GM23248 (cell line): Measurements from ENCODE around the gene DNA2. TPM values are rescaled to one million over a fixed set of nuclear protein-coding genes. Genes with fewer than 3 reads are reported as not detected.

Source experiments
- DNase-seq: peaks from one replicate; pipeline ENCODE4 v3.0.0-alpha.2; 2015
- H2AFZ ChIP-seq: fragments of 200-600 bp; sonication (generic); 2 replicates; pipeline ENCODE4 v1.6.1; 2016; ENCODE audit warnings: antibody characterized with exemption
- H3F3A ChIP-seq: fragments of 200-600 bp; sonication (generic); 2 replicates; pipeline ENCODE4 v1.6.1; 2016; ENCODE audit warnings: mild to moderate bottlenecking, antibody characterized with exemption, mixed run types; ENCODE audit not compliant: insufficient read depth
- H3K27ac ChIP-seq: fragments of 200-600 bp; sonication (generic); 2 replicates; pipeline ENCODE4 v1.5.1; 2016; ENCODE audit warnings: mild to moderate bottlenecking
- H3K27me3 ChIP-seq: fragments of 200-600 bp; sonication (generic); replicated peaks from 2 replicates; pipeline ENCODE4 v1.6.1; 2016; ENCODE audit warnings: mild to moderate bottlenecking; ENCODE audit not compliant: insufficient read depth
- H3K36me3 ChIP-seq: fragments of 200-600 bp; sonication (generic); 2 replicates; pipeline ENCODE4 v1.6.1; 2016; ENCODE audit warnings: low read depth, mild to moderate bottlenecking
- H3K4me1 ChIP-seq: fragments of 200-600 bp; sonication (generic); 2 replicates; pipeline ENCODE4 v1.6.1; 2016; ENCODE audit warnings: mild to moderate bottlenecking; ENCODE audit not compliant: insufficient read depth
- H3K4me2 ChIP-seq: fragments of 200-600 bp; sonication (generic); one replicate; pipeline ENCODE4 v1.6.1; 2016; ENCODE audit warnings: mild to moderate bottlenecking; ENCODE audit not compliant: unreplicated experiment
- H3K4me3 ChIP-seq: fragments of 200-600 bp; sonication (generic); 2 replicates; pipeline ENCODE4 v1.5.1; 2016; ENCODE audit warnings: mild to moderate bottlenecking
- H3K79me2 ChIP-seq: fragments of 200-600 bp; sonication (generic); 2 replicates; pipeline ENCODE4 v1.6.1; 2016; ENCODE audit warnings: mild to moderate bottlenecking; ENCODE audit not compliant: insufficient read depth
- H3K9ac ChIP-seq: fragments of 200-600 bp; sonication (generic); 2 replicates; pipeline ENCODE4 v1.6.1; 2016; ENCODE audit warnings: mild to moderate bottlenecking
- H3K9me2 ChIP-seq: fragments of 200-600 bp; sonication (generic); 2 replicates; pipeline ENCODE4 v1.6.1; 2016; ENCODE audit warnings: mixed run types, mild to moderate bottlenecking, moderate library complexity; ENCODE audit not compliant: insufficient read depth
- H3K9me3 ChIP-seq: fragments of 200-600 bp; sonication (generic); one replicate; pipeline ENCODE4 v1.6.1; 2017; ENCODE audit warnings: low read depth
- H4K20me1 ChIP-seq: fragments of 200-600 bp; sonication (generic); 2 replicates; pipeline ENCODE4 v1.6.0; 2016; ENCODE audit not compliant: insufficient read depth
- EZH2 ChIP-seq: fragments of 200-600 bp; sonication (generic); IDR thresholded peaks from 2 replicates; pipeline ENCODE4 v1.6.1; 2018; ENCODE audit warnings: antibody characterized with exemption, mild to moderate bottlenecking; ENCODE audit not compliant: insufficient read depth, poor library complexity, severe bottlenecking
- EZH2phosphoT487 ChIP-seq: fragments of 200-600 bp; sonication (generic); IDR thresholded peaks from 2 replicates; pipeline ENCODE4 v1.6.1; 2018; ENCODE audit warnings: antibody characterized with exemption, moderate library complexity, mild to moderate bottlenecking, low read depth; ENCODE audit not compliant: insufficient read depth
- WGBS, 2 experiments: methylation state at CpG; one replicate each; pipeline ENCODE4 v1.1.6; 2015 to 2017; ENCODE audit warnings: low lambda C conversion rate in 2 of 2, low coverage in 1 of 2; ENCODE audit errors: missing lambda C conversion rate in 2 of 2; 5-methylcytosine and 5-hydroxymethylcytosine counted together
- in situ Hi-C: fragments of 300-500 bp; cut with MboI; formaldehyde crosslinking; loops from 2 replicates; pipeline ENCODE4 v1.15.0; 2020
- polyA plus RNA-seq: library from polyadenylated mRNA; unstranded; fragments of >200 nt; fragmentation: Nextera tagmentation; extraction: Ambion mirVana; gene quantifications from 2 replicates; pipeline ENCODE4 v1.2.1, GENCODE V29; 2016
- total RNA-seq: library from RNA; depleted of rRNA; stranded (reverse); fragments of >200 nt; shearing (Covaris generic); gene quantifications from 2 replicates; pipeline ENCODE4 v1.2.3, GENCODE V29; 2014

Gene DNA2
- total and polyA plus RNA-seq, 2 experiments from 2014 or later, result 1.6 to 5.2 TPM

DNA sequence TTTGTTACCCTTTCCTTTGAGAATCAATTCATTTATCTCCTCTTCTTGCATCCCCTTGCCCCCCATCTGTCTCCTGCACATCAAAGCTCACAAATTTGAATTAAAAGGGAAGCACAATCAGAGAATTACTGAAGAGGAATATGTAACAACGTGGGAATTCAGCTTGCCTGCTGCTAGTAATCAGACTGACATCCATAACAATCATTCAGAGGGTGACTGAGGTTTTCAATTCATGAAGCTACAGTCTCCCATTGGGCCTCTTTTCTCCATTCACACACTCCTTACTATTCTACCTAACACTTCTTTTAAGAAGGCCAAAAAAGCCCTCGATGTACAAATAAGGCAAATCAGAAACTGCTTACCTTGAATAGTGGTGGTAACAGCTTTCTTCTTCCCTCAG, 24.3 kb upstream of the DNA2 start:
- Histone ChIP-seq H3K36me3 (peaks cover 7% of the 10 kb centered on the region; the same call in 1 of the 2 replicates), H3K9me3 (no peaks in the 10 kb centered on the region), H3F3A (no peaks in the 10 kb centered on the region), H3K9ac (no peak overlapping the region), H3K9me2 (no peaks in the 10 kb centered on the region), H4K20me1 (no peaks in the 10 kb centered on the region), H2AFZ (no peak overlapping the region), H3K27me3 (no peaks in the 10 kb centered on the region), H3K4me3 (no peak overlapping the region), H3K4me2 (no peak overlapping the region), H3K4me1 (no peaks in the 10 kb centered on the region), H3K79me2 (no peaks in the 10 kb centered on the region), H3K27ac (no peak overlapping the region)
- in situ Hi-C loops, result no loop called here
- no peak for TF ChIP-seq EZH2phosphoT487
- no peak for TF ChIP-seq EZH2
- 0 to 6% methylated on average over 2 of the region's 2 CpGs for WGBS, 2 experiments
- no peak for DNase-seq

DNA sequence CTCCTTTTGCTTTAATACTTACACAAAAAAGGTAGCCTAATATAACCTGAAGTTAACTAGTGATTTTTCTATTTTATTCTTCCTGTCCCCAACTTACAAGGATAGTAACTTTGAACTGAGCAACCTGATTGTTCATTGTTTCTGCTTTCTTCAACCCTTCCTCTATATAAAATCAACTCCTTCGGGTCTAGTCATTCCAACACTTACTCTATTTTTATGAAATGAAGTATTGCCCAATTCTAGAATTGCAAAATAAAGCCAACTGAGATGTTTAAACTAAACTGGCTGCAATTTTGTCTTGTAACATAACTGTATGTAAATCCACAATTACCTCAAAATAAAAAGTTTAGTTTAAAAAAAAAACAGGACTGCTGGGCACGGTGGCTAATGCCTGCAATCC, 20.3 kb upstream of the DNA2 start:
- no peaks in the 10 kb centered on the region for H3F3A ChIP-seq
- H4K20me1 ChIP-seq, result no peaks in the 10 kb centered on the region
- in situ Hi-C loops, result no loop called here
- H3K36me3 ChIP-seq, result peaks cover 25% of the 10 kb centered on the region; the same call in 1 of the 2 replicates
- no peaks in the 10 kb centered on the region for H3K4me1 ChIP-seq
- H3K79me2 ChIP-seq, result no peaks in the 10 kb centered on the region
- H3K9ac ChIP-seq, result no peak overlapping the region
- H3K27me3 ChIP-seq, result no peaks in the 10 kb centered on the region
- no peak overlapping the region for H3K4me2 ChIP-seq
- H3K9me2 ChIP-seq, result no peaks in the 10 kb centered on the region
- peak; percentile 27 for DNase-seq
- no peak overlapping the region for H2AFZ ChIP-seq
- H3K9me3 ChIP-seq, result no peaks in the 10 kb centered on the region
- 58 to 69% methylated on average over 2 of the region's 2 CpGs for WGBS, 2 experiments
- no peak overlapping the region for H3K27ac ChIP-seq
- no peak for TF ChIP-seq EZH2phosphoT487
- TF ChIP-seq EZH2, result no peak
- H3K4me3 ChIP-seq, result no peak overlapping the region

DNA sequence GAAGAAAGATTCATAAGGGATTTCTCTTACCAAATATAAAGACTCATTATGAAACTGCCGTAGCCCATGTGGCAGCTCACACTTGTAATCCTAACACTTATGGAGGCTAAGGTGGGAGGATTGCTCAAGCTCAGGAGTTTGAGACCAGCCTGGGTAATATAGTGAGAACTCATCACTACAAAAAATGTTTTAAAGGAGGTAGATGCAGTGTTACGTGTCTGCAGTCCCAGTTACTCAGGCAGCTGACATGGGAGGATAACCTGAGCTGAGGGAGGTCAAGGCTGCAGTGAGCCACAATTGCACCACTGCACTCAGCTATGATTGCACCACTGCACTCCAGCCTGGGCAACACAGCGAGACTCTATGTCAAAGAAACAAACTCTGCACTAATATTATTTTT, 18.1 kb upstream of the DNA2 start:
- TF ChIP-seq EZH2phosphoT487 (no peak), EZH2 (no peak)
- Histone ChIP-seq H3K4me2 (no peak overlapping the region), H3K9ac (no peak overlapping the region), H3K36me3 (peaks cover 30% of the 10 kb centered on the region; the same call in 1 of the 2 replicates), H4K20me1 (no peaks in the 10 kb centered on the region), H3F3A (no peaks in the 10 kb centered on the region), H3K4me1 (no peaks in the 10 kb centered on the region), H2AFZ (no peak overlapping the region), H3K27ac (no peak overlapping the region), H3K27me3 (no peaks in the 10 kb centered on the region), H3K9me3 (no peaks in the 10 kb centered on the region), H3K79me2 (no peaks in the 10 kb centered on the region), H3K4me3 (no peak overlapping the region), H3K9me2 (no peaks in the 10 kb centered on the region)
- in situ Hi-C loops, result no loop called here
- DNase-seq, result no peak
- WGBS, 2 experiments, result 96 to 97% methylated on average over 3 of the region's 3 CpGs

DNA sequence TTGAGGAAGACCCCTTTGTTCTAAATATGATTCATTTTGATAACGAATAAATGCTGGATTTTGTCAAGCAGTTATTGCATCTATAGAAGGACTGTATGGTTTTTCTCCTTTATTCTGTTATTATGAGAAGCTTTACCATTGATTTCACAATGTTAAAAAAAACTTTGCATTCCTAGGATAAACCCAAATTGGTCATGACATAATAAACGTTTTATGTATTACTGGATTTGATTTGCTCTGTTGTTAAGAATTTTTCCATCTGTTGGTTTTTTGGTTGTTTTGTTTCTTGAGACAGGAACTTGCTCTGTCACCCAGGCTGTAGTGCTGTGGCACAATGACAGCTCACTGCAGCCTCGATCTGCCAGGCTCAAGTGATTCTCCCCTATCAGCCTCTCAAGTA, 2.2 kb upstream of the DNA2 start:
- H3F3A ChIP-seq, result 0 out of 2 replicates have a peak, but pooled peaks cover 12% of the 10 kb centered on the region
- peaks cover 22% of the 10 kb centered on the region for H3K79me2 ChIP-seq
- TF ChIP-seq EZH2phosphoT487, result no peak
- no peak for TF ChIP-seq EZH2
- H3K4me3 ChIP-seq, result no peak overlapping the region
- H3K9me2 ChIP-seq, result no peaks in the 10 kb centered on the region
- H3K9ac ChIP-seq, result no peak overlapping the region
- in situ Hi-C loops, result no loop called here
- H3K4me2 ChIP-seq, result no peak overlapping the region
- peak; percentile 4 for DNase-seq
- H3K4me1 ChIP-seq, result 0 out of 2 replicates have a peak, but pooled peaks cover 7% of the 10 kb centered on the region
- H3K9me3 ChIP-seq, result no peaks in the 10 kb centered on the region
- no peak overlapping the region for H2AFZ ChIP-seq
- H4K20me1 ChIP-seq, result no peaks in the 10 kb centered on the region
- 31 to 33% methylated on average over 3 of the region's 3 CpGs for WGBS, 2 experiments
- H3K27me3 ChIP-seq, result no peaks in the 10 kb centered on the region
- H3K27ac ChIP-seq, result no peak overlapping the region
- no peaks in the 10 kb centered on the region for H3K36me3 ChIP-seq

DNA sequence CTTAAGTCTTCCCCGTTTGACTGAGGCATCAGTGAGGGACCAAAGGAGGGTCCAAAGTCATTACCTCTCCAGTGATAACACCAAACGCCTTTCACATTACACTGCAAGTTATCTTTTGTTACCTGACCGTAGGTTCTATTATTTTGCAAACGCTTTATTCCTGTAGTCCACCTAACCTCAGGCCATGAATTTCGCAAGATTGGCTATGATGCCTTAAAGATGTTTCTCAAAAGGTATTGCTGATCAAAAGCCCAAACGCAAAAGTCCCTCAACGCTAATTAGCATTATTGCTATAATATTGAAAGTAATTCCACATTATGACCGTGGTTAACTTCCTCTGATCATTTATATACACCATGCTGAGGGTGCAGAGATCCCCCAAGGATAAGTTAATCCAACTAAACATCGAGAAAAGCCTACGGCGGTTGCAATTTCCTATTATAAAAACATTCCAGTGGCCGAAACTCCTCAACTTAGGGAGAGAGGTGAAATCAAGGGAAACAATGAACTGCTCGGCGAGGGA, 649 bp downstream of the DNA2 start:
- peak overlapping the region; percentile 98 for H3K4me3 ChIP-seq
- peak overlapping the region; percentile 80 for H3K9ac ChIP-seq
- H2AFZ ChIP-seq, result peak overlapping the region; percentile 99
- in situ Hi-C loops, result no loop called here
- no peaks in the 10 kb centered on the region for H3K27me3 ChIP-seq
- no peaks in the 10 kb centered on the region for H3K9me2 ChIP-seq
- no peak for DNase-seq
- peak overlapping the region; percentile 48 for H3K27ac ChIP-seq
- TF ChIP-seq EZH2, result no peak
- TF ChIP-seq EZH2phosphoT487, result no peak
- H4K20me1 ChIP-seq, result no peaks in the 10 kb centered on the region
- H3K36me3 ChIP-seq, result peaks cover 4% of the 10 kb centered on the region; the same call in 1 of the 2 replicates
- peaks cover 33% of the 10 kb centered on the region for H3K79me2 ChIP-seq
- 0 out of 2 replicates have a peak, but pooled peaks cover 7% of the 10 kb centered on the region for H3K4me1 ChIP-seq
- H3K4me2 ChIP-seq, result peak overlapping the region; percentile 95
- 0 out of 2 replicates have a peak, but pooled peaks cover 12% of the 10 kb centered on the region for H3F3A ChIP-seq
- WGBS, 2 experiments, result 3% methylated on average over 14 of the region's 14 CpGs
- H3K9me3 ChIP-seq, result no peaks in the 10 kb centered on the region
